NK-92 (cell line): Measurements from ENCODE around the gene MAFG.

Experiments used
- DNase-seq: peaks from one replicate; lab custom pipeline; 2025; ENCODE audit not compliant: unreplicated experiment; lab: John Stamatoyannopoulos, UW

Gene MAFG

DNA sequence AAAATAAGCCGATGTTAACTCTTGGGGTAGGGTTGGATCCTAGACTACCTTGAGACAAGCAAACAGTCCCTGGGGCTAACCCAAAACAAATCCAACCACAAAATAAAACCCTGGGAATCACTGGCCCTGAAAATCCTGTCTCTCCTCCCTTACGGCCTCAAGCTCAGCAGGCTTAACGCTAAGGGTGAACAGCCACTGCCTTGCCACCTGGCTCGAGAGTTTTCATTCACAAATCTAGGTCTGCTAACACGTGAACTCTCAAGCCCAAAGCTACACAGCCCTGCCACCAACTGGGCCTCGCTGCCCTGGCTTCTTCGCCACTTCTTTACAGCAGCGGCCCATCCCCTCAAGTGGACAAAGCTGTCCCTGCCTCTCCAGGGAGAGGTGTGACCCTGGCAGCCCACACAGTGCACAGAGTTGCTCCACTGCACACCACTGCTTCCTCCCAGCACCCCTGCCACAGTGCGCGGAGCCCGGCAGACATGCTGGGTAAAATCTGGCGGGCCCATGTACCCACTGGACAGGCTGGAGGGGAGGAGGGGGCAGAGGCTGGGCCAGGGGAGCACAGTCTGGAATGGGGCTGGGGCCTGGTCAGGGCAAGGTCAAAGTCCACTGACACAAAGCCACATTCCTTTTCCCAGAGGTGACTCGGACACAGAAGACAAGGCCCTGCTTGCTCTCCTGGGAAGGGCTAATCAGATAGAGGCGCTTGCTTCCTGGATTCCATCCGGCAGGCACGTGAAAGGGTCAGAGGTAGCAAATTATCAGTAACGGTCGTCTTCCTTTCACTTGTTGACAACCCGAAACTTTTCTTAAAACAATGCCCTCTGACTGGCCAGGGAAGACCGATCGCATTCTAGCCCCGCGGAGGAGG is 17.3 kb downstream of the MAFG start:
- DNase-seq = no peak

DNA sequence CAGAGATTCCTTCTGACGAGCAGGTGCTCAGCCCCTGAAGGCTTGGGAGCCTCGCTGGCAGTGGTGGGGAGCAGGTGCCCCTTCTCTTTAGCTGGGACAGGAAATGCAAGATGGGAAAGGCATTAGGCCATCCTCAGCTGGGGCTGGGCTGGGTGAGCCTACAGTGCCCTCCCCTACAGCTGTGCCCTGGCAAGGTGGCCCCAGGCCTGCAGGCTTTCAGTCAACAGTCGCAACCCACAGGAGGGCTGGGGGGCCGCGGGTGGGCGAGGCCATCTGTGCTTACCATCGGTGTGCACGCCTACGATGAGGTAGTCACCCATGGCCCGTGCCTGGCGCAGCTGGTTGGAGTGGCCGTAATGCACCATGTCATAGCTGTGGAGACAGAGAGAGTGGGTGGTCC is 18.3 kb downstream of the MAFG start:
- no peak for DNase-seq

DNA sequence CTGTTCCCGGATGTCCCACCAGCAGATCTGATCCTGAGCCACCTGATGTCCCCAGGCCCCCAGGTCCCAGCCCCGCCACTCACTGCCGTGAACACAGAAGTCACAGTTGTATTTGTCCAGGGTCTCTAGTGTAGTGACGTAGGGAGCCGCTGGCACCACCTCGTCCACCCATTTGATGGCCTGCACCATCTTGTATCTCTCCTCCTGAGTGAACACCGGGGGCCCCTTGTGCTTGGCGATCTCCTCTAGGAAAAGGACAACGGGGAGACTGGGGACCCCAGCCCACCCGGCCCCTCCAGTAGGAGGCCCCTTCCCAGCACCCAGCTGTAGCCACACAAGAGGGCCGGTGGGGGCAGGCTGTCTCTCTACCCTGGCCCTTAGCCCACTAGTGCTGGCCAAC is 18.7 kb downstream of the MAFG start:
- DNase-seq = no peak

DNA sequence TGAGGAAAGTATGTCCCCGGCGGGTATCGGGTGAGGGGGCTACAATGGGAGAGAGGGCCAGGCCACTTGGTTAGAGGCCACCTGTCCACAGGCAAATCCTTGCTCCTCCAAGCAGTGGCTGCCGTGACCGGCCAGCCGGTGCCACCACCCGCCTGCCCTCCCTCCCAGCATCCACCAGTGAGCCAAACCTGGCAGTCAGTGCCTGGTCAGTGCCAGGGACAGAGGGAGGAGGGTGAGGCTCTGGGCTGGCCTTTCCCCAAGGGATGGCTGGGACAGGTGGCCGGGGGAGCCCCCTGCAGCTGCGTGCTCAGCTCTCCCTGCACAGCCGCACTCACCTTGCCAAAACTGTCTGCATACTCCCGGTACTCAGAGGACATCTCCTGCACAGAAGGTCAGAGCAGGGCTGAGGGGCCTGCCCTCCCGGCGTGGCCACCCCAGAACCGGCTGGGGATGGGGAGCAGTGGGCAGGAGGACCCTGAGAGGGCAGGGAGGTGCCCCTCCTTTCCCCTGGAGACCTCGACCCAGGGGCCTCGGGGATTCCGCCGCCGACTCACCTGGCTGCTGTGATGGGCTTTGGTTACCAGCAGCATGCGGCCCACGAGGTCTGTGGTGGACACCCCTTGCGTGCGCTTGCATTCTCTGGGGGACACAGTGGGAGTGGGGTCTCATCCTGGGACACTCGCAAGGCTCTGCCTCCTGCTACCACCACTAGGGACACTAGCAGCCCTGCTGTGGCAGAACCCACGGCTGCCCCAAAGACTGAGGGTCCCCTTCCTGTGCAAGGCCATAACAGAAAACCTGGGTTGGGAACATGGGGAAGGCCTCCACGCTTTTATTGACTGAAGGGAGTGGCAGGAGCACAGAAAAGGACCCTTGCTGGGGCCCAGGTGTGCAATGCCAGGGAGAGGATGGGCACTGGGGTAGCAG is 20.1 kb downstream of the MAFG start:
- no peak for DNase-seq

DNA sequence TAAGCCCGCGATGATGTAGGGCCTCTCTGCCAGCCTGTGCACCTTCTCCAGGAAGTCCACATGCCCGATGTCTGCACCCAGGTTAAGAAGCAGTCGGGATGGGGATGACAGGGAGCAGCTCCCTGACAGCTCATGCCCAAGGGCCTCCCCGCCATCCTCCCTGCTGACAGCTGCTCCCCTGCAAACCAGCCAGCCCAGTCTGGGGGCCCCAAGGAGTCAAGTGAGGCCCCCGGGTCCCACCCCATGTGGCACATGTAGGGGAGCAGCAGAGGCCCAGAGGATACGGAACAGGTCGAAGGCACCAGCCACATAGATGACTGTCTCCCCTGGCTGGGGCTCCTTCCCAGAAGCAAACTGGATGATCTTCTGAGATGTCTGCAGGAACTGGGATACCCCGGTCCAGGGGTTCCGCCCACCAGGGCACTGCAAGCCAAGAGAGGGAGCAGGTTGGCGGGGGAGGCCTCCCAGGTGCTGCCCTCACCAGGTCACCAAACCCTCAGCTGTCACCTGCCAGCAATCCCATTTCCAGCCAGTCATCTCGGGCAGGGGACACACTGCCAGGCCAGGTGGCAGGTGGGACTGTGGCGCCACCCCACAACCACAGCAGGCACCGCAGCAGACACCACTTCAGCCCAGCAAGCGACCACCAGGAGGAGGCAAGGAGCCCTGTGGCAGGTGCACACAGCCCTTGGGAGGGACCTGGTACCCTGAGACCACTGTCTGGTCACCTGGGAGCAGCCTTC is 20.9 kb downstream of the MAFG start:
- DNase-seq = no peak

DNA sequence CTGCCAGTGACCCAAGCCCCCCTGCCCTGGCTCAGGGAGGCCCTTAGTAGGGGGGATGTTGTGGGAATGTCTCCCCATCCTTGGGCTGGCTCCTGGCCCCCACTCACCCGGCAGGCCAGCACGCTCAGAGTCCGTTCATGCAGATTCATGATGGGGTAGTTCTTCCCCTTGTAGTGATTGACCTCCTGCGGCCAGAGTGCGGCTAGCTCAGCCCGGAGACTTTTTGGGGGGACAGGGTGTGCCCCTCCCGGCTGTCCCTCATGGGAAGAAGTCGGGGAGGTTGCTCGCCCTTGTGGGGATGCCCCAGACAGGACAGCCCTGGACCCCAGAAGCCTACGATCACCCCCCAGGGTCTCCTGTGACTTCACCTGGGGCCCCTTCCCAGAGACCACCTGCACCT is 21.5 kb downstream of the MAFG start:
- no peak for DNase-seq

DNA sequence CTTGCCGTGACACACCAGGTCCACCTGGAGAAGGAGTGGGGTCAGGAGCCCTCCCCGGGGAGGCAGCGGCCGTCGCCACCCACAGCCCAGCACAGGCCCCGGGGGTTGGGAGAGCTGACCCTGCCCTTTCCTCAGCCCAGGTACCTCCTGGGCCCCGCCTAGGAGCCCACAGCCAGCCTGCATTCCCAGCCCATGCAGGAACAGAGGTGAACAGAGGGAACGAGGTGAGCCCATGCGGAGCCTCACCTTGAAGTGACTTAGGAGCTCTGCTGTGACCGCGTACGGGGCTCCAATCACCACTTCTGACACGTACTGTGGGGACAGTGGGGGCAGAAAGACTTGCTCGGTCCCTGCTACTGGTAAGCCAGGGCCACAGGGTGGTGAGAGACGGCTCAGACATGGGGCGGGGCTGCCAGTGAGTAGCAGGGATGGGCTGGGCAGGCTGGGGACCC is 22.1 kb downstream of the MAFG start:
- DNase-seq = no peak

DNA sequence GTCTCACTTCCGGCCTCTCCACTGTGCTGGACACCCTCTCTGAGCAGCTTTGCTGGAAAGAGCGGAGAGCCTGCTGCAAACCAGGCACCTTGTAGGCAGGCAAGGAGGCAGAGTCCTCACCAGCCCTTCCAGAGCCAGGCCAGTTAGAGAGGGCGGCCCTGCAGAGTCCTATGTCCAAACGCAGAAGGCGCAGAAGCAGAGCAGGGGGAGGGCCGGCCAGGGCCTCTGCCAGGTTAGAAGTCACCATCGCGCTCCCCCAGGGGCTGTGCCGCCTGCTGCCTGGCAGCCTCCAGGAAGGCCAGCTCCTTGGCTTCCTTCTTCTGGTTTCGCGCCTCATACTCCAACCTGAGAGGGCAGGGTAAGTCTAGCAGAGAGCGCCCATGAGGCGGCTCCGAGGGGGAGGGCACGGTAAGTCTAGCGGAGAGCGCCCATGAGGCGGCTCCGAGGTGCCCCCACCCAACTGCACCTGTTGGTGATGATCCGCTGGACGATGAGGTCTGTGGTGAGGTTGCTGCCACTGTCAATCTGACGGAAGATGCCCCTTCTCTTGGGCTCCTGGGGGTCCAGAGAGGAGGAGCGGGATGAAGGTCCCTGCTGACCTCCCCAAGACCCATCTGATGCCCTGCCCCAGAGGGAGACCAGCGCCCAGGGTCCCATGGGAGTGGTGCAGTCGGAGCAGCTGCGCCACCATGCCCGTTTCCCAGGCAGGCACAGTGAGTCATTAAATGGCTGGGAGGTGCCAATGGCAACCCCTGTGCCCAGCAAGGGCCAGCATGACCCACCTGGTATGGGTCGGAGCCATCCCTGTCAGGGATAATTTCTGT is 22.7 kb downstream of the MAFG start:
- no peak for DNase-seq

DNA sequence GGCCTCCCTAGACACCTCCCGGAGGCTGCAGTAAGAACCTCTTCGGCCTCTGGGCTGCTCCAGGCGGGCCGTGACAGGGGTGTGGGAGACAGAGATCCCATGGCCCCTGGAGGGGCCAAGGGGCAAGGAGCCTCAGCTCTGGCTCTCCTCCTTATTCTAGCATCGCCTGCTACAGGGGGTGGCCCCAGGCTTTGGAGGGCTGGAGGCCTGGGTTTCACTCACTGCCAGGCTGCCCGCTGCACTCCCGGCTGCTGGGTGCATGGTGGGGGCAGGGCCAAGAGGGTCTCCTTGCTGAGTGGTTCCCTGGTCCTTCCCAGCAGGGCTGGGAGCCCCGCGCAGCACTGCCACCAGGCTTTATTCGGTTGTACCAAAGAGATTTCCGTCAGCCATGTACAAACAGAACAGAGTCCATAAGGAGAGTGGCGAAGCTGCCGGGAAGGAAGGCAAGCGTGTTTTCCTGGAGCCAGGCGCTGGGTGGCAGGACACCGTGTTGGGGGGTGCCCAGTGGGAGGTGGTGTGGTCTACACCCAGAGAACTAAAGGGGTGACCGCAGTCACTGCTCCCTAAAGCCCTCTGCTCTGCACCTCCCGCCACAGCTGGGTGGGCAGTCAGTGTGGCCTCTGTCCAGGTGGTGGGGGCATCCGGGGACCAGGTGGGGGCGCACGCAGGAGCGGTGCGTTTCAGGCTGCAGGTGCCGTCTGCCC is 23.5 kb downstream of the MAFG start:
- DNase-seq = no peak

DNA sequence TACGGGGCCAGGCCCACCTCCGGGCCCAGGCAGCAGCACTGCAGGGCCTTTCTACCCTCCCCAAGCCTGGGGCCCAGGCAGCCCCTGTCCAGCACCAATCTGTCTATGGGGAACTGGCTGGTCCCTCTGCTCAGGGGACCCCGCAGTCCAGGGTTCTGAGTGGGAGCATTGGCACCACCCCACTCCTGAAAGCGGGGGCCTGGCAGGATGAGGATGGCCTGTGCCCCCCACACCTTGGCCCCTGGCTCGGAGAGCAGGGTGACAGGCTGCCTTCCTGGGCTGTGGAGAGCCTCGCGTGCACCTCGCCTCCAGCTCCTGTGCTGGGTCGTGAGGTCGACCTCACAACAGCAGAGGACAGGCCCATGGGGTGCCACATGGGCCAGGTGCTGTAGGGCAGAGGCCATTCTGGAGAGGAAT is 24.1 kb downstream of the MAFG start:
- DNase-seq = no peak

DNA sequence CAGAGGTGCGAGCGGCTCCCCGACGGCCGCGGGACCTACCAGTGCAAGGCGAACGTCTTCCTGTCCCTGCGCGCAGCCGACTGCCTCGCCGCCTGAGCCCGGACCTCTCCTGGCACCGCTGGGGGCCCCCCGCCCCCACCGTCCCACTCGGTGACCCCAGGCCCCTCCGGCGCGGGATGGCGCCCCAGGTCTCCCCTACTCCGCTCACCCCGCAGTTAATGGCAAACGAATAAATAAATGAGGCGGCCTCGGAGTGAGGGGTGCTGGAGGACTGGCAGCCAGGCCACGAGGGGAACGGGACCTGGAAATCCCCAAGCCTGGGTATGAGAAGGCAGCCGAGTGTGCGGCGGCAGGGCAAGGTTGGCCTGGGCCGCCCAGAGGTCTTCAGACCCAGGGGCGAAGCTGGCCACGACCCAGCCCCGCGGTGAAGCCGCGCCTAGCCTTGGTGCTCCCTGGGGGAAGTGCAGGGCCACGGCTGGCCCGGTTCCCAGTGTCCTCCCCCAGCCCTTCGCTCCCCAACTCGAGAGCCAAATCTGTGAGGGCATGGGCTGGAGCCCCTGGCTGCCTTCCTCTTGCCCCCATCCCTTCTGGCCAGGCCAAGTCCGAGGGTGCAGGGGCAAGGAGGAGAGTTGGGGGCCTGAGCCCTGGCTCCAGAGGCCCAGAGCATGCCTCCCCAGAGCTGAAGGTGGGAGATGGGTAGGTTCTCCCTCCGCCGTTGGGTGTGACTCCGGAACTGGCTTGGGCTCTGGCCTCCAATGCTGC is 24.7 kb downstream of the MAFG start:
- DNase-seq = no peak

DNA sequence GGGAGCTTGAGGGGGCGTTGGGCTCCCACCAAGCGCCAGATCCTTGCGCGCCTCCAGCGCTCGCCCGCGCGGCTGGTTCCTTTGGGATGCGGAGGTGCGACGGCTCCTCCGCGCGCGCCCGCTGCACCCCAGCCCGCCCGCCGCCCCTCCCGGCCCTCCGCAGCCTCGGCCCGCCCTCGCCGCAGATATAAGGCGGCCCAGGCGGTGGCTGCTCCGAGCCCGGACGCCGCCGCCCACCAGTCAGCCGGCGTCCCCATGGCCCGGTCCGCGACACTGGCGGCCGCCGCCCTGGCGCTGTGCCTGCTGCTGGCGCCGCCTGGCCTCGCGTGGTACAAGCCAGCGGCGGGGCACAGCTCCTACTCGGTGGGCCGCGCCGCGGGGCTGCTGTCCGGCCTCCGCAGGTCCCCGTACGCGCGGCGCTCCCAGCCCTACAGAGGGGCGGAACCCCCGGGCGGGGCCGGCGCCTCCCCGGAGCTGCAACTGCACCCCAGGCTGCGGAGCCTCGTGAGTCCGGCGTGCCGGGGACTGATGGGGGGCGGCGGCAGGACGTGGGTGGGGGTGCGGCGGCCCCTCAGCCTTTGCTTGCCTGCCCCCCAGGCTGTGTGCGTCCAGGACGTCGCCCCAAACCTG is 25.4 kb downstream of the MAFG start, which contains the start of gene NPB:
Gene NPB (plus strand): TSS at position 216 of the 630 bp plus-strand sequence. CDS start 40 bp downstream, at position 256.
- no peak for DNase-seq

DNA sequence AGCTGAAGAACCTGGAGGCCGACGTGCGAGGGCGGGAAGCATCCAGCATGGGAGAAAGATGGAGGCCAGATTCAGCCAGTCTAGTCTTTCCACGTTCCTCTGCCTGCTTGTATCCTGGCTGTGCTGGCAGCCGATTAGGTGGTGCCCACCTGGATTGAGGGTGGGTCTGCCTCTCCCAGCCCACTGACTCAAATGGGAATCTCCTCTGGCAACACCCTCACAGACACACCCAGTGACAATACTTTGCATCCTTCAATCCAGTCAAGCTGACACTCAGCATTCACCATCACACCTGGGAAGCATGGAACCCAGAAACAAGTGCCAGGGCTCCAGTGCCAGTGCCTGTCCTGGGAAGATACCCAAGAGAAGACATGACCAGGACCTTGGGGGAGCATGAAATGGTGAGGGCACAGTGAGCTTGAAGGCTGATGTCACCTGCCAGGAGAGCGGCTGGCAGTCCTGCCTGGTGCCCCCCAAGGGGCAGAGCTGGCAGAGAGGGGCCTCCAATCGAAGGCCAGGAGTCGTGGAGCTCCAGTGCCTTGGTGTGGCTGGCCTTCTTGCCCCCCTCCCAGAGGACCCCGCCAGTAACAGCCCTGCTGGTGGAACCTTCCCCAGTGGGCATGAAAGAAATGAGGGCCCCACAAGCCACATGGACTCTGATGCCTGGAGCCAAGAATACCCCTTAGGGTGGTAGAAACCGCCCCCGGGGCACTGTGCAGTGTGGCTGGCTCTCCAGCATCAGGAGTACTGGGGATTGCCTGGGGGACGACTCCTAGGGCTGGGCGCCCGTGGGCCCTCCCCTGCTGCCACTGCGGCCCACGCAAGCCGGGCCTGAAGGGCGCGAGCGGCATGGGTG is 26.1 kb downstream of the MAFG start:
- no peak for DNase-seq

DNA sequence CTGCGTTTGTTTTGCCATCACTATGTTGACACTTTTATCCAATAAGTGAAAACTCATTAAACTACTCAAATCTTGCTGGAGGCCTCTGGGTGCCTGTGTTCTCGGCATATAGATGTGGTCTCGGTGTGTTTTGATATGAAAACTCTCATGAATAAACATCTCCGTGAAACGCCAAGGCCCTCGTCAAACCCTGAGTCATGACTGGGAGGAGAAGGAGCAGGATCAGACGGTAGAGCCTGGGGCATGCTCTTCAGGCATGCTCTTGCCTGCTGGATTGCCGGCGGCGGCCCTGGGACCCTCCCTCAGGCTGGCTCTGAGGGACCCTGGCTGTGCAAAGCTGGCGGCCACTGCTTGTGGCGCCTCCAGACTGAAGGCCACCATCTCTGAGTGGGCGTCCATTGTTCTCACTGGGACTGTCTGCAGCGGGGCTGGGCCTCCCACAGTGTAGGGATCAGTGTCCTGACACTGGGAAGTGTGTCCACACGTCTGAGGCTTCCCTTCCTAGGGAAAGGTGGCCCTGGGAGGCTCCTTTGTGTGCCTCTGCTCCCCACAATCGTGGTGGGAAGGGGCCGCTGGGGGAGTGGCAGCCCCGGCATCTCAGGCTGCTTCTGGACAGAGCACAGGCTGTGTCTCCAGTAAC is 27.2 kb downstream of the MAFG start:
- DNase-seq = no peak

DNA sequence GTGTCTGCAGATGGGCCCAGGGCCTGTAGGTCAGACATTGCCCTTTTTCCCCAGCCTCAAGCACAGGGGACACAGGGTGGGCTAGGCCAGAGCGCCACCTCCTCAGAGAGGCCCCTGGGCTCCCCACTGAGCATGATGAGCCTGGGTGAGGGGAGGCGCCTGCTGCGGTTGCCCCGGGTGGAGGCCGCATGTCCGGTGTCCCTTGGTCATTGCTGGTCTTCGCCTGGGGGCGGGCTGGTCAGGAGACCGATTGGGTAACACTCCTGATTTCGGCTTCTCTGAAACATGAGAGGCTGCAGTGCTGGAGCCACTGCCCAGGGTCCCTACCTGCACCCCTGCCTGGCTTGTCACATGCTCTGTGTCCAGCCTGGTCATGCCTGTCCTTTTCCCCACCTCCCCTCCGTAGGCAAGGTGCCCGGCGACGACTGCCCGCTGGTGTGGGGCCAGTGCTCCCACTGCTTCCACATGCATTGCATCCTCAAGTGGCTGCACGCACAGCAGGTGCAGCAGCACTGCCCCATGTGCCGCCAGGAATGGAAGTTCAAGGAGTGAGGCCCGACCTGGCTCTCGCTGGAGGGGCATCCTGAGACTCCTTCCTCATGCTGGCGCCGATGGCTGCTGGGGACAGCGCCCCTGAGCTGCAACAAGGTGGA is 27.9 kb downstream of the MAFG start:
- no peak for DNase-seq

DNA sequence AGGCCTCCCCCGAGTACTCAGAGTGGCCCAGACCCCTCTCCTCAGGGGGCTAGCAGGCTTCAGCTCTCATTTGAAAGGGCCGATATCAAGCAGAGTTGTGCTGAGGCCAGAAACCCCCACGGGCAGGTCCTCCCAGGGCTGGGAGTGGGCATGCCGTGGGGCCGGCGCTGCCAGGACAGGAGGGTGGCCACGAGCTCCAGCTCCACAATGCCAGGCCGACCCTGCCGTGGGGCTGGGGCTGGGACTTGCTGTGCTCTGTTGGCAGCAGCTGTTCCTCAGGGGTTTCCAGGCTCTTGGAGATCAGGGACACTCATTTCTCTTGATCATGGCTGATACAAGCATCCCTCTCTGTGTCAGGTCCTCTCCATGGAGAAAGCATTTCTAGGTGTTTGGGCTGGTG is 28.6 kb downstream of the MAFG start:
- no peak for DNase-seq
